HCT116 (cell line): Measurements from ENCODE around the gene MAP3K5.

Source experiments
- EZH2 ChIP-seq: fragments of 200-600 bp; sonication (generic); IDR thresholded peaks from 2 replicates; pipeline ENCODE4 v1.6.1; 2017; ENCODE audit warnings: antibody characterized with exemption, mixed run types
- POLR2A ChIP-seq: IDR thresholded peaks from 2 replicates; pipeline ENCODE4 v1.7.0; 2011; ENCODE audit warnings: borderline replicate concordance; ENCODE audit not compliant: insufficient read depth, insufficient read length; ENCODE audit errors: extremely low read depth
- POLR2AphosphoS5 ChIP-seq: IDR thresholded peaks from 2 replicates; pipeline ENCODE4 v1.6.1; 2011; ENCODE audit warnings: mild to moderate bottlenecking, low read depth, low read length, moderate library complexity
- RAD21 ChIP-seq: IDR thresholded peaks from 2 replicates; pipeline ENCODE4 v1.6.1; 2012; ENCODE audit warnings: low read depth, mild to moderate bottlenecking
- ZNF274 ChIP-seq: fragments of 200-500 bp; sonication (Bioruptor generic); IDR thresholded peaks from 2 replicates; pipeline ENCODE4 v1.6.1; 2014; ENCODE audit warnings: mild to moderate bottlenecking, low read depth, low read length, inconsistent platforms
- TF ChIP-seq, protein P1 (sequence below): IDR thresholded peaks from 2 replicates; pipeline ENCODE4 v1.6.1; 2012
- TF ChIP-seq, protein P2 (sequence below), 3 experiments: fragments of 200-600 bp in 1 of 3; sonication (generic) in 1 of 3; IDR thresholded peaks in 2 of 3; conservative IDR thresholded peaks in 1 of 3; 2 replicates each; pipeline ENCODE4 v1.5.1; 2012 to 2017; ENCODE audit warnings: low read depth in 2 of 3, low read length in 2 of 3, antibody characterized with exemption in 1 of 3, borderline replicate concordance in 1 of 3, control low read depth in 1 of 3, mild to moderate bottlenecking in 1 of 3, mixed read lengths in 1 of 3, mixed run types in 1 of 3, moderate library complexity in 1 of 3; ENCODE audit not compliant: insufficient read depth in 1 of 3

DNA sequence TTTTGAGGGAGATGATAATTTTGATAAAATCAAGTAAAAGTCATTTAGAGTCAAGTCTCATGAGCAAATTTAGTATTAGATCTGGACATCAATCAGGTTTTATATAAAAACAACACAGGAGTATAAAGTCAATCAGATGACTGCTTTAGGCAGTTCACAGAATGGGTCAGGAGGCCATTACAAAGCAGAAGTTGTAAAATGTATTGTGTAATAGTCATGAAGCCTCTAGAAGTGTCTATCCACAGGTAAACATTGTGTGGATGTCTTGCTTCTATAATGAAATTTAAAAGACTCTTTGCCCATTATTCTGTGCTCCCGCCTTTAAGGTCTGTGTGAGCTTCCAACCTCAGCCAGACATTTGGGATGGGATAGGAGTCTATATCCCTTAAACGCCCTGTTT lies 270.9 kb downstream of the MAP3K5 start:
- TF ChIP-seq, protein P1, sequence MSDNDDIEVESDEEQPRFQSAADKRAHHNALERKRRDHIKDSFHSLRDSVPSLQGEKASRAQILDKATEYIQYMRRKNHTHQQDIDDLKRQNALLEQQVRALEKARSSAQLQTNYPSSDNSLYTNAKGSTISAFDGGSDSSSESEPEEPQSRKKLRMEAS = no peak
- TF ChIP-seq EZH2 (no peak), RAD21 (no peak), POLR2A (no peak), POLR2AphosphoS5 (no peak), ZNF274 (no peak)
- TF ChIP-seq, protein P2, sequence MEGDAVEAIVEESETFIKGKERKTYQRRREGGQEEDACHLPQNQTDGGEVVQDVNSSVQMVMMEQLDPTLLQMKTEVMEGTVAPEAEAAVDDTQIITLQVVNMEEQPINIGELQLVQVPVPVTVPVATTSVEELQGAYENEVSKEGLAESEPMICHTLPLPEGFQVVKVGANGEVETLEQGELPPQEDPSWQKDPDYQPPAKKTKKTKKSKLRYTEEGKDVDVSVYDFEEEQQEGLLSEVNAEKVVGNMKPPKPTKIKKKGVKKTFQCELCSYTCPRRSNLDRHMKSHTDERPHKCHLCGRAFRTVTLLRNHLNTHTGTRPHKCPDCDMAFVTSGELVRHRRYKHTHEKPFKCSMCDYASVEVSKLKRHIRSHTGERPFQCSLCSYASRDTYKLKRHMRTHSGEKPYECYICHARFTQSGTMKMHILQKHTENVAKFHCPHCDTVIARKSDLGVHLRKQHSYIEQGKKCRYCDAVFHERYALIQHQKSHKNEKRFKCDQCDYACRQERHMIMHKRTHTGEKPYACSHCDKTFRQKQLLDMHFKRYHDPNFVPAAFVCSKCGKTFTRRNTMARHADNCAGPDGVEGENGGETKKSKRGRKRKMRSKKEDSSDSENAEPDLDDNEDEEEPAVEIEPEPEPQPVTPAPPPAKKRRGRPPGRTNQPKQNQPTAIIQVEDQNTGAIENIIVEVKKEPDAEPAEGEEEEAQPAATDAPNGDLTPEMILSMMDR (IDR thresholded peaks at IDR 0.05 in 2 of 3, conservative IDR thresholded peaks at IDR 0.05 in 1 of 3; ENCODE audit: borderline replicate concordance in 1 of 3, insufficient read depth in 1 of 3, low read depth in 2 of 3, low read length in 2 of 3) = no peak
